Neural cell (in vitro differentiated cells): Measurements from ENCODE around the gene GPR35. TPM values are rescaled to one million over a fixed set of nuclear protein-coding genes. Genes with fewer than 3 reads are reported as not detected.

Source experiments
- H2AFZ ChIP-seq: fragments of 200-600, 300-800 bp; sonication (generic), shearing (Covaris generic); 2 replicates; pipeline ENCODE4 v1.6.0; 2014; ENCODE audit warnings: low read depth, mild to moderate bottlenecking, antibody characterized with exemption, low read length, moderate library complexity
- H3F3A ChIP-seq: fragments of 200-600 bp; shearing (Covaris generic); 2 replicates; pipeline ENCODE4 v1.6.1; 2016; ENCODE audit warnings: mild to moderate bottlenecking, moderate library complexity, mixed read lengths, antibody characterized with exemption, low read length; ENCODE audit not compliant: insufficient read depth, poor library complexity, severe bottlenecking
- H3K27ac ChIP-seq: fragments of 200-600, 300-800 bp; sonication (generic), shearing (Covaris generic); 2 replicates; pipeline ENCODE4 v1.5.1; 2014; ENCODE audit warnings: mild to moderate bottlenecking, low read length, moderate library complexity
- H3K27me3 ChIP-seq: fragments of 300-800, 200-600 bp; sonication (generic), shearing (Covaris generic); 2 replicates; pipeline ENCODE4 v1.6.0; 2014; ENCODE audit warnings: mild to moderate bottlenecking, low read depth, low read length, moderate library complexity; ENCODE audit not compliant: insufficient read depth
- H3K36me3 ChIP-seq: fragments of 300-800, 200-600 bp; sonication (generic), shearing (Covaris generic); 2 replicates; pipeline ENCODE4 v1.5.1; 2014; ENCODE audit warnings: mild to moderate bottlenecking, antibody characterized with exemption, low read length, moderate library complexity; ENCODE audit not compliant: insufficient read depth
- H3K4me2 ChIP-seq: fragments of 300-800, 200-600 bp; sonication (generic), shearing (Covaris generic); 2 replicates; pipeline ENCODE4 v1.6.0; 2014; ENCODE audit warnings: mild to moderate bottlenecking, low read length
- H3K4me3 ChIP-seq: fragments of 300-800, 200-600 bp; sonication (generic), shearing (Covaris generic); 2 replicates; pipeline ENCODE4 v1.5.1; 2014; ENCODE audit warnings: mild to moderate bottlenecking, low read length, moderate library complexity
- H3K79me2 ChIP-seq: fragments of 200-600 bp; shearing (Covaris generic); replicated peaks from 2 replicates; pipeline ENCODE4 v1.6.0; 2014; ENCODE audit warnings: mild to moderate bottlenecking, low read length, moderate library complexity; ENCODE audit not compliant: insufficient read depth
- H3K9ac ChIP-seq: fragments of 300-800, 200-600 bp; sonication (generic), shearing (Covaris generic); 2 replicates; pipeline ENCODE4 v1.6.1; 2016; ENCODE audit warnings: mild to moderate bottlenecking, low read length, mixed read lengths
- H3K9me2 ChIP-seq: fragments of 200-600 bp; shearing (Covaris generic); 2 replicates; pipeline ENCODE4 v1.6.1; 2016; ENCODE audit warnings: mild to moderate bottlenecking, low read length, mixed read lengths; ENCODE audit not compliant: insufficient read depth
- H3K9me3 ChIP-seq: fragments of 200-600, 300-800 bp; sonication (generic), shearing (Covaris generic); 2 replicates; pipeline ENCODE4 v1.6.1; 2016; ENCODE audit warnings: mild to moderate bottlenecking, mixed run types, low read length, moderate library complexity, mixed read lengths
- H4K20me1 ChIP-seq: fragments of 200-600 bp; shearing (Covaris generic); 2 replicates; pipeline ENCODE4 v1.6.1; 2016; ENCODE audit warnings: mild to moderate bottlenecking, mixed run types; ENCODE audit not compliant: insufficient read depth
- EP300 ChIP-seq: fragments of 450-650 bp; conservative IDR thresholded peaks from 2 replicates; pipeline ENCODE4 v1.6.1; 2014; ENCODE audit warnings: antibody characterized with exemption, mild to moderate bottlenecking, moderate library complexity; ENCODE audit not compliant: poor library complexity, severe bottlenecking
- EZH2 ChIP-seq: fragments of 200-600, 300-800 bp; shearing (Covaris generic), sonication (generic); IDR thresholded peaks from 2 replicates; pipeline ENCODE4 v1.6.1; 2014; ENCODE audit warnings: antibody characterized with exemption, low read length, borderline replicate concordance, mild to moderate bottlenecking; ENCODE audit not compliant: insufficient read depth, poor library complexity, severe bottlenecking
- MXI1 ChIP-seq: fragments of 450-650 bp; conservative IDR thresholded peaks from 2 replicates; pipeline ENCODE4 v1.6.1; 2014; ENCODE audit warnings: antibody characterized with exemption, mild to moderate bottlenecking; ENCODE audit not compliant: poor library complexity, severe bottlenecking
- POLR2AphosphoS5 ChIP-seq: IDR thresholded peaks from 2 replicates; pipeline ENCODE4 v1.6.1; 2012
- RAD21 ChIP-seq: fragments of 450-650 bp; conservative IDR thresholded peaks from 2 replicates; pipeline ENCODE4 v1.6.1; 2014; ENCODE audit warnings: antibody characterized with exemption, mild to moderate bottlenecking, moderate library complexity
- REST ChIP-seq: IDR thresholded peaks from 2 replicates; pipeline ENCODE4 v1.6.1; 2012; ENCODE audit warnings: borderline replicate concordance
- SMC3 ChIP-seq: fragments of 450-650 bp; conservative IDR thresholded peaks from 2 replicates; pipeline ENCODE4 v1.6.1; 2014; ENCODE audit warnings: antibody characterized with exemption, mild to moderate bottlenecking, moderate library complexity; ENCODE audit not compliant: poor library complexity
- TAF1 ChIP-seq: IDR thresholded peaks from 2 replicates; pipeline ENCODE4 v1.6.1; 2012; ENCODE audit warnings: low read depth
- polyA plus RNA-seq: library from polyadenylated mRNA; depleted of rRNA; stranded (reverse); fragments of >200 nt; gene quantifications from 2 replicates; pipeline ENCODE4 v1.2.3, GENCODE V29; 2014
- TF ChIP-seq, protein P1 (sequence below): fragments of 450-650 bp; IDR thresholded peaks from 2 replicates; pipeline ENCODE4 v1.5.1; 2014; ENCODE audit warnings: antibody characterized with exemption, mild to moderate bottlenecking, moderate library complexity; ENCODE audit not compliant: poor library complexity, severe bottlenecking

The GPR35 gene
- polyA plus RNA-seq, 1 donor from 2014 or later: 2.8 TPM

DNA sequence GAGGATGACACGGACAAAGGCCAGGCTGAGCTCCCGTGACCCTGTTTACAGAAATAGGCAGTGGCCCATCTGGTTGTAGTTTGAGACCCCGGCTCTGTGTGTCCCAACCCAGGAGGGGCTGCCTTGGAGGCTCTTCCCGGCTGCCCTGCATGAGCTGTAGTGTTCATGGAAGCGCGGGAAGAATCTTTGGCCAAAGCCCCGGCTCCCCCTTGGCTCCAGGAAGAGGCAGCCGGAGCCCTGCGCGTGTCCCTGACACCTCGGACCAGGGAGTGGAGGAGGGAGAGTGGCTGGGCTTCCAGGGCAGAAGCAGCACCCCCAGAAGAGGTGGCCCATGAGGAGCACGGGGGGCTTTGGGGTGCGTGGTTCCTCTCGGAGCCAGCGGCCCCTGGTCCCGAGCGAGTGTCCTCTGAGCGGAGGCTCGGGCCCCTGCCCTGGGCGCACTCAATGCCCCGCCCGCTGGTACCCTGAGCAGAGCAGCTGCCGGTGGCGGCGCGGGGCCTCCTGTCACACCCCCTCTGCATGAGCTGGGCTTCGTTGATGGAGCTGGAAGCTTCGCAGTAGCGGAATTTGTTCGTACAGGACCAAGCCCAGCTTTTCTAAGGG lies 21.7 kb downstream of the GPR35 start:
- Histone ChIP-seq H3K27me3 (no peaks in the 10 kb centered on the region), H2AFZ (no peak overlapping the region), H3K27ac (no peak overlapping the region), H3K9me2 (no peaks in the 10 kb centered on the region), H3K36me3 (no peaks in the 10 kb centered on the region), H3K9me3 (no peaks in the 10 kb centered on the region), H3F3A (no peaks in the 10 kb centered on the region), H3K9ac (no peak overlapping the region), H3K4me2 (no peak overlapping the region), H3K4me3 (no peak overlapping the region), H3K79me2 (no peaks in the 10 kb centered on the region), H4K20me1 (no peaks in the 10 kb centered on the region)
- TF ChIP-seq EZH2 (no peak), EP300 (no peak), RAD21 (no peak), TAF1 (no peak), SMC3 (no peak), MXI1 (no peak), REST (no peak), POLR2AphosphoS5 (no peak)
- TF ChIP-seq, protein P1, sequence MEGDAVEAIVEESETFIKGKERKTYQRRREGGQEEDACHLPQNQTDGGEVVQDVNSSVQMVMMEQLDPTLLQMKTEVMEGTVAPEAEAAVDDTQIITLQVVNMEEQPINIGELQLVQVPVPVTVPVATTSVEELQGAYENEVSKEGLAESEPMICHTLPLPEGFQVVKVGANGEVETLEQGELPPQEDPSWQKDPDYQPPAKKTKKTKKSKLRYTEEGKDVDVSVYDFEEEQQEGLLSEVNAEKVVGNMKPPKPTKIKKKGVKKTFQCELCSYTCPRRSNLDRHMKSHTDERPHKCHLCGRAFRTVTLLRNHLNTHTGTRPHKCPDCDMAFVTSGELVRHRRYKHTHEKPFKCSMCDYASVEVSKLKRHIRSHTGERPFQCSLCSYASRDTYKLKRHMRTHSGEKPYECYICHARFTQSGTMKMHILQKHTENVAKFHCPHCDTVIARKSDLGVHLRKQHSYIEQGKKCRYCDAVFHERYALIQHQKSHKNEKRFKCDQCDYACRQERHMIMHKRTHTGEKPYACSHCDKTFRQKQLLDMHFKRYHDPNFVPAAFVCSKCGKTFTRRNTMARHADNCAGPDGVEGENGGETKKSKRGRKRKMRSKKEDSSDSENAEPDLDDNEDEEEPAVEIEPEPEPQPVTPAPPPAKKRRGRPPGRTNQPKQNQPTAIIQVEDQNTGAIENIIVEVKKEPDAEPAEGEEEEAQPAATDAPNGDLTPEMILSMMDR: no peak

- Histone ChIP-seq H3K9me3 (no peaks in the 10 kb centered on the region), H3K4me2 (no peak overlapping the region), H3K9ac (no peak overlapping the region), H3K79me2 (no peaks in the 10 kb centered on the region), H3K27ac (no peak overlapping the region), H3F3A (no peaks in the 10 kb centered on the region), H3K9me2 (no peaks in the 10 kb centered on the region), H4K20me1 (no peaks in the 10 kb centered on the region), H2AFZ (no peak overlapping the region), H3K27me3 (no peaks in the 10 kb centered on the region), H3K36me3 (no peaks in the 10 kb centered on the region), H3K4me3 (no peak overlapping the region)
- TF ChIP-seq POLR2AphosphoS5 (no peak), TAF1 (no peak), REST (no peak)
Observed at GRCh38 chr2:240647503-240648154, 22.3 kb downstream of the GPR35 start.
